HepG2 (cell line): ENCODE results near the gene MYCBPAP. TPM values are rescaled to one million over a fixed set of nuclear protein-coding genes. Genes with fewer than 3 reads are reported as not detected.

Experiments
- ARHGAP35 ChIP-seq: sonication (generic); formaldehyde crosslinking; IDR thresholded peaks from 2 replicates; pipeline ENCODE4 v1.9.0; 2022; ENCODE audit warnings: mild to moderate bottlenecking, inconsistent platforms, moderate library complexity, missing genetic modification reagents, borderline replicate concordance
- CCDC6 ChIP-seq: sonication (generic); formaldehyde crosslinking; IDR thresholded peaks from 2 replicates; pipeline ENCODE4 v1.8.1; 2022; ENCODE audit warnings: mild to moderate bottlenecking, missing genetic modification reagents, moderate library complexity
- NBN ChIP-seq: fragments of 450-650 bp; conservative IDR thresholded peaks from 2 replicates; pipeline ENCODE4 v1.6.1; 2017
- SNAPC4 ChIP-seq: sonication (generic); formaldehyde crosslinking; IDR thresholded peaks from 2 replicates; pipeline ENCODE4 v1.4.0; 2020; ENCODE audit warnings: mild to moderate bottlenecking, missing genetic modification reagents
- TRIM22 ChIP-seq: fragments of 450-650 bp; IDR thresholded peaks from 2 replicates; pipeline ENCODE4 v1.6.1; 2017
- USF2 ChIP-seq, 2 experiments: sonication (generic) in 1 of 2; formaldehyde crosslinking in 1 of 2; IDR thresholded peaks; 2 replicates each; pipeline versions ENCODE4 v1.5.1 to v1.6.1; 2011 to 2020; ENCODE audit warnings: borderline replicate concordance in 1 of 2, low read depth in 1 of 2, low read length in 1 of 2, mild to moderate bottlenecking in 1 of 2, missing genetic modification reagents in 1 of 2, moderate library complexity in 1 of 2
- ZNF616 ChIP-seq: sonication (generic); formaldehyde crosslinking; IDR thresholded peaks from 2 replicates; pipeline ENCODE4 v1.5.0; 2020; ENCODE audit warnings: low read depth, mild to moderate bottlenecking, missing genetic modification reagents
- polyA plus RNA-seq, 8 experiments: library from polyadenylated mRNA; depleted of rRNA in 3 of 8; stranded (reverse) in 7 of 8; unstranded in 1 of 8; fragments of >200 nt; fragmentation: Illumina TruSeq in 4 of 8; extraction: Trizol in 4 of 8; gene quantifications; 2 replicates each; pipeline versions ENCODE4 v1.2.1 to v1.2.3, GENCODE V29; 2011 to 2016; ENCODE audit warnings: low read depth in 4 of 8, missing spikeins in 1 of 8, mixed read lengths in 1 of 8; ENCODE audit not compliant: insufficient read depth in 1 of 8
- total RNA-seq, 5 experiments: library from RNA; depleted of rRNA; stranded (reverse); fragments of >200 nt; fragmentation: Illumina TruSeq; extraction: Trizol; gene quantifications; 2 replicates each; pipeline ENCODE4 v1.2.3, GENCODE V29; 2016; ENCODE audit warnings: low read depth in 1 of 5

Gene MYCBPAP
- total and polyA plus RNA-seq, 2 of the 13 experiments (the other 11 are each of a cell fraction or from before 2014, with no cell fraction given) = 0.22 to 0.24 TPM

- TF ChIP-seq SNAPC4 (CRISPR knock-in tag) (no peak), CCDC6 (CRISPR knock-in tag) (no peak), NBN (no peak), ZNF616 (no peak), ARHGAP35 (CRISPR knock-in tag) (no peak), USF2 (IDR thresholded peaks at IDR 0.05; ENCODE audit: low read depth, low read length) (no peak), USF2 (CRISPR knock-in tag; IDR thresholded peaks at IDR 0.05; ENCODE audit: borderline replicate concordance) (no peak), TRIM22 (no peak)
Measured at GRCh38 chr17:50532452-50533024, 24.3 kb downstream of the MYCBPAP start, which contains the start of gene EPN3 (continued).
